Daoy (cell line): ENCODE results near the gene FAM187B. TPM values are rescaled to one million over a fixed set of nuclear protein-coding genes. Genes with fewer than 3 reads are reported as not detected.

Experiments used
- DNase-seq: peaks from one replicate; pipeline ENCODE4 v3.0.0-alpha.2; 2015; ENCODE audit warnings: low read depth
- total RNA-seq: library from RNA; depleted of rRNA; stranded (reverse); fragments of >200 nt; shearing (Covaris generic); gene quantifications from 2 replicates; pipeline ENCODE4 v1.2.3, GENCODE V29; 2014; rRNA removed

Gene FAM187B
- total RNA-seq = not detected in 2 replicates

DNA sequence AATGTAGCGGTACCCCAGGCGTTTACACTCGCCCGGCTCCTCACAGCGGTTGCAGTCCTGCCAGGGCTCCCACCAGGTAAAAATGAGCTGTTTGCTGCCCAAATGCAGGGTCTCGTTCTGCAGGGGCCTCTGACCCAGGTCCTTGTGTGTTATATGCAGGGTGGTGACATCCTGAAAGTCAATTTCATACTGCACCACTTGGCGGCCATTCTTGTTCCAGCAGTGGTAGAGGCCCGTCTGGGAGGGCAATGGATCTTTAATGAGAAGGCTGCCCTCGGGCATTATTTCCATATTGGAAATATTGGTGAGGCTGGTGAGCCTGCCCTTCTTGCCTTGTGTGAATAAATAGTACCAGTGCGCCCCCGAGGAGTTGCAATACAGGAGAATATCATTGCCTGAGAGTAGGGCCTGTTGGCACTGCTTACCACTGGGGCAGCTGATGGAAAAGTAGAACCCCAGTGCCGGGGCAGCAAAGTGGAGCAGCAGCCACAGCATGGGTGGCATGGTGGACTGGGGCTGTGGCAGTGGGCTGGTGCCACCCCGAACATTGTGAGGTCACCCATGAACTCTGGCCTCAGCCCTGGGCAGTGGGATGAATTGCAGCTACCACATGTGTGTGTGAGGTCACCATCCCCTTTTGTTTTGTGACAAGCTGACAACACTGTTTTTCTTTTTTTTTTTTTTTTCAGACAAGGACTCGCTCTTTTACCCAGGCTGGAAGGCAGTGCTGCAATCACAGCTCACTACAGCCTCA, at the start of gene FAM187B:
FAM187B (minus strand) TSS at position 563 of the 754 bp plus-strand sequence; CDS start at position 504, 59 bp downstream.
- no peak for DNase-seq

DNA sequence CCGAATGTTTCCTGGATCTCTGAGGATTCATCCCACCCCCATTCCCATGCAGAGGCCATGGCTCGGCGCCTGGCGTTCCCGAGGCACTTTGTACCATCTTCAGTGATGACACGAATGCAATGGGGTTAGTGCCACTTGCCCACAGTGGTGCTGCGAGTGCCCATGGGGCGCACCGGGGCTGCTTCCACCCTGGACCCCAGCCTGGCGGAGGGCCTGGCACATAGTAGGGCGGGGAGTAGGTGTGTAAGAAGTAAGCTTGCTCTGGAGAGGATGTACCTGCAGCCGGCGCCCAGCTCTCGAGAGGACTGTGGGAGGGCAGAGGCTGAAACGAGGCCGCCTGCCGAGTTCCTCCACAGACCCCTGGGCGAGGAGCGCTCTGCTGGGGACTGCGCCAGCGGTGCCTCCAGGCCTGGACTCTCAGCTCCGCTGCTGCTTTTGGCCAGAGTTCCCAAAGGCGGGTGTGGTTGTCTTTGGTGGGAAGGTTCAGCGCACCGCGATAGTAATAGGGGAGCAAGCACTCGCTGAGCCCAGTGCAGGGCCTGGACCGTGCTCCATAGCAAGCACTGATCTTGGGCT, 48.3 kb upstream of the FAM187B start:
- no peak for DNase-seq

DNA sequence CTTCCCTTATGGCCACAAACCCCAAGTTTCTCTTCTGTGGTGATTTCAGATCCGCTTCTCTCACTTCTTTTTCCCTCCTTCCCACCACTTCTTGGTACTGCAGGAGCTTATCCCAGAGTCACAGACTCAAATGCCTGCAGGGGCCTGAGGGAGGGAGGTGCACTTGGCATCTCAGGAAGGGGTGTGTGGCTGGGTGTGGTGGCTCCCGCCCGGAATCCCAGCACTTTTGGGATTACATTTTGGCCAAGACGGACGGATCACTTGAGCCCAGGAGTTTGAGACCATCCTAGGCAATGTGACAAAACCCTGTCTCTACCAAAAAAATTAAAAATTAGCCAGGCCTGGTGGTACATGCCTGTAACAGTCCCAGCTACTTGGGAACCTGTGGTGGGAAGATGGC, 45.8 kb upstream of the FAM187B start:
- no peak for DNase-seq

DNA sequence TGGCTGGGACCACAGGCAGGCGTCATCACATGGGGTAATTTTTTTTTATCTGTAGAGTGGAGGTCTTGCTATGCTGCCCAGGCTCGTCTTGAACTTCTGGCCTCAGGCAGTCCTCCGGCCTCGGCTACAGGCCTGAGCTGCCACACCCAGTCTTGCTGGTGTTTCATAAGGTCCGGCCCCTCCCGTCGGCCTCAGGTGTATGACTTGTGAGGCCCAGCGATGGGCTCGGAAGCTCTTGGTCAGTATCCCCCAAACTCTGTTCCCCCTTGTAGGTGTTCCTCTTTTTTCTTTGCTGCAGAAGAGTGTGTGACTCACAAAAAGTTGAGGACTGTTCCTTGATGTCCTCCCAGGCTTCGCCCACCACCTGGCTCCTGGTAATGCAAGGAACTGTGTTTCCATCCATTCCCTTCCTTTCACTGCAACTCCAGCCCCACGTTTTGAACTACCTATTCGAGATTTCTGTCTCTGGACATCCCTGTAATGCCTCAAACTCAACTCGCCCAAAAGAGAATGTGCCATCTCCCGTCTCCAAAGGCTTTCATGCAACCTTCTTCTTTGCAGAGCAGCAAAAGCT, 45.2 kb upstream of the FAM187B start:
- DNase-seq = no peak

DNA sequence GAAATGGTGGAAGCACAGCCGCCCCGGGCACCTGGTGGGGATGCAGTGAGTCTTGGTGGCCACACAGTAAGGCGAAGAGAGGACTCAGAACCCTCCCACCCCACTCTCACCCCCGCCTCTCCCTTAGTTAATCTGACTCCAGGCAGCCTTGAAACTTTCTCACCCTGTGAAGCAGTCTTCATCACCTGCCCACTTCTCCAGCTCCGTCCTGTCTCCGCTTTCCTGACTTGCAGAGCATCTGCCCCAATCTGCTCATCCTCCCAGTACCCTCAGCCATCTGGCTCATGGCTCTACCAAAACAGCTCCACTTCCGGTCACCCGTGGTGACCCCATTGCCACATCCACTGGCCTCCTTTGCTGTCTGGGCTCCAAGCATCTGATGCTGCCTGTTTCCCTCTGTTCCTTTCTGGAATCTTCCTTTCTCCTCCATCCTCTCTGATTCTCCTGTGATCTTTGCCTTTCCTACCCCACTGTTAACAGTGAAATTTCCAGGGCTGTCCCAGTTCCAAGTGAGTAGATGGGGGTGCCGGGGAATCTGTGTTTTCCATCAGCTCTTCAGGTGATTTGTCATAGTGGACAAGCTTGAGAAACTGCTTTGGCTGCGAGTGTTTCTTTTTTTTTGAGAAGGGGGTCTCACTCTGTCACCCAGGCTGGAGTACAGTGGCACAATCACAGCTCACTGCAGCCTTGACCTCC, 44.6 kb upstream of the FAM187B start:
- no peak for DNase-seq

DNA sequence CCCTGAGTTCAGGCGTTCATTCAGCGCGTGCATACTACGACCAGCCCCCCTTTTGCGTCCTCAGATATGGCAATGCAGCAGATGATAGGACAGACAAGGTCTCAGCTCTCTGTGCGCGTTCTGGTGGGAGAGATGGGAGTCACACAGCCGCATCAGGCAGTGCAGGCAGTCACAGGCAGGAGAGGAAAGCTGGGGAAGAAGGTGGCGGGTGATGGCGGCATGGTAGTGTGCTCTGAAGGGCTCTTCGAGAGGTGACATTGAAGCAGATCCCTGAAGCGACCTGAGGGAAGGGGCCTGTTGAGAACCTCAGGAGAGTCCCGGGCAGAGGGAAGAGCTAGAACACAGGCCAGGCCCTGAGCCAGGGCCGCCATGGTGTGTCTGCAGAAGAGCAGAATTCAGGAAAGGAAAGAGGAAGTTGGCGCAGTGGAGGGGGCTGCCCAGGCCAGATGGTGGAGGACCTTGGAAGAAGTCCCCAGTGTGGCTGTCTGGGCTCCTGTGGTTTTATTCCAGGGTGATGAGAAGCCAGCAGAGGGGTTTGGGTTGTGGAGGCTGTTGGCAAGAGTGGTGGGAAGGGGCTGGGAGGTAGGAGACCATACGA, 43.7 kb upstream of the FAM187B start:
- DNase-seq = no peak

DNA sequence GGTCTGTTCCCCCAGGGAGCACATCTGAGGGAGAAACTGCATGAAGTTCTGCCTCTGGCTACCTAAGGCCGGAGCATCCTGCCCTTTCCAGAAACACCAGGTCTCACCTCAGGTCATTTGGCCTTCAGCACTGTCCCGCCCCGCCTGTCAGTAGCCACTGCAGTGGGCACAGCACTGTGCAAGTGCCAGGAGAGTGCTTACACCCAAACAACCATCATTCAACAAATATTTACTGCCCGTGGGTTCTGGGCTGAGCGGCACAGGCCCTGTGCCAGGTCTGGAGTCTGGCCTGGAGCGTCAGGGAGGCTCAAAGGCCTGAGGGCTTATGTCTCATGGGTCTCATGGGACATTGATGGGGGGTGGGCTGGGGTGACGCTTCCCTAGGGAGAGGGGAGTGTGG, 43.0 kb upstream of the FAM187B start:
- DNase-seq = no peak

DNA sequence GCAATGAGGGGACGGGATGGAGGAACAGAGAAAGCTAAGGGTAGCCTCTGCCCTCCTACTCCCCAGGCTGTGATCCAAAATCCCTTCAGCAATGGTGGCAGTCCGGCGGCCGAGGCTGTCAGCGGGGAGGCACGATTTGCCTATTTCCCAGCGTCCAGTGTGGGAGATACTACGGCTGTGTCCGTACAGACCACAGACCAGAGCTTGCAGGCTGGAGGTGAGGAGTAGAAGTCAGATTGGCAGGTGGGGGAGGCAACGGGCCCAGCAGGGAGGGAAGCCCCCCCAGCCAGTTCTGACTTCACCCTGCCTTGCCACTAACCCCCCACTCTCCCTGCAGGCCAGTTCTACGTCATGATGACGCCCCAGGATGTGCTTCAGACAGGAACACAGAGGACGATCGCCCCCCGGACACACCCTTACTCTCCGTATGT, 41.9 kb upstream of the FAM187B start:
- no peak for DNase-seq

DNA sequence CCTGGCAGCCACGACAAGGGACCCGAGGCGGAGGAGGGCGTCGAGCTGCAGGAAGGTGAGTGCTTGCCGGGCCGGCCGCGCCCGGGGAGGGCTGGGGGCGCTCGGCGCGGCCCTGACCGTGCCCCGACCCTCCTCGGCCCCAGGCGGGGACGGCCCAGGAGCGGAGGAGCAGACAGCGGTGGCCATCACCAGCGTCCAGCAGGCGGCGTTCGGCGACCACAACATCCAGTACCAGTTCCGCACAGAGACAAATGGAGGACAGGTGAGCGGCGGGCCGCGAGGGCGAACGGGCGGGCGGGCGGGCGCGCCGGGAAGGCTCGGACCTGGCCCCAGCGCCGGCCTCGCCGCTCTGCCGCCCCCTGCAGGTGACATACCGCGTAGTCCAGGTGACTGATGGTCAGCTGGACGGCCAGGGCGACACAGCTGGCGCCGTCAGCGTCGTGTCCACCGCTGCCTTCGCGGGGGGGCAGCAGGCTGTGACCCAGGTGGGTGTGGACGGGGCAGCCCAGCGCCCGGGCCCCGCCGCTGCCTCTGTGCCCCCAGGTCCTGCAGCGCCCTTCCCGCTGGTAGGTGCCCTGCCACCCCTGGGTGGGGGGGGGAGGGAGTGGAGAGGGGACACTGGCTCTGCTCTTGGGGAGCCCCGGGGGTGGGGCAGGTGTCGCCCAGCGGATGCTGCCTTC, 41.0 kb upstream of the FAM187B start:
- DNase-seq = peak; percentile 91

DNA sequence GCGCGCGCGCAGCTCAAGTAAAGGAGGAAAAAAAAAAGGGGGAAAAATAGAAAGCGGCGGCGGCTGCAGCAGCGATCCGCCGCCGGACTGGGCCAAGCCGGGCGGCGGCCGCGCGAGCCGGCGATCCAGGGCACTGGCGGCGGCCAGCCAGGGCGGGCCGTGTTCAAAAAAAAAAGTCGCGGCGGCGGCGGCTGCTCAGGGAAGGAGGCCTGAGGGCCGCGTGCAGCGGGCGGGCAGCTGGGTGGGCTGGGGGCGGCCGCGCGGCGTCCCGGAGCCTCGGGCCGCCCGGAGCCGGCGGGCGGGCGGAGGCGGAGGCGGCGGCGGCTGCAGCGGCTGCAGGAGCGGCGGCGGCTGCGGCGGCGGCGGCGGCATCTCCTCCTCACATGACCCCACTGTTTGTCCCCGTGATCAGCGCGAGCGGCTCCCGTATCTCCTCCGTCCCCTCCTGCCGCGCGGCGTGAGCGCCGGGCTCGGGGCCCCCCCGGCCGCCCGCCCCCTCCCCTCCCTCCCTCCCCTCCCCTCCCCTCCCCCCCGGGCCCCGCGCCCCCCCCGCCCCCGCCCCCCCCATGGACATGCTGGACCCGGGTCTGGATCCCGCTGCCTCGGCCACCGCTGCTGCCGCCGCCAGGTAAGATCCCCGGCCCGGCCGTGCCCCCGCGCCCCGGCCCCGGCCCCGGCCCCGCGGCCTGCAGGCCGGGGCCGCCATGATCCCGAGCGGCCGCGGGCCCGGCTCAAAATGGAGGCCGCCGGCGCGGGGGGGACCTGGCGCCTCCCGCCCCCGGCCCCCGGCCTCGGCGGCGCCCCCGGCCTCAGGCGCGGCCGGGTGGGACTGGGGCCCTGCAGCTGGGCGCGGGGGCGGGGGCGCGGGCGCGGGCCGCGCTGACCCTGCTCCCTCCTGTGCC, 40.2 kb upstream of the FAM187B start, which contains the start of gene USF2:
USF2 (plus strand) TSS at position 427 of the 902 bp plus-strand sequence; CDS start at position 567, 140 bp downstream.
- DNase-seq = peak; percentile 85

DNA sequence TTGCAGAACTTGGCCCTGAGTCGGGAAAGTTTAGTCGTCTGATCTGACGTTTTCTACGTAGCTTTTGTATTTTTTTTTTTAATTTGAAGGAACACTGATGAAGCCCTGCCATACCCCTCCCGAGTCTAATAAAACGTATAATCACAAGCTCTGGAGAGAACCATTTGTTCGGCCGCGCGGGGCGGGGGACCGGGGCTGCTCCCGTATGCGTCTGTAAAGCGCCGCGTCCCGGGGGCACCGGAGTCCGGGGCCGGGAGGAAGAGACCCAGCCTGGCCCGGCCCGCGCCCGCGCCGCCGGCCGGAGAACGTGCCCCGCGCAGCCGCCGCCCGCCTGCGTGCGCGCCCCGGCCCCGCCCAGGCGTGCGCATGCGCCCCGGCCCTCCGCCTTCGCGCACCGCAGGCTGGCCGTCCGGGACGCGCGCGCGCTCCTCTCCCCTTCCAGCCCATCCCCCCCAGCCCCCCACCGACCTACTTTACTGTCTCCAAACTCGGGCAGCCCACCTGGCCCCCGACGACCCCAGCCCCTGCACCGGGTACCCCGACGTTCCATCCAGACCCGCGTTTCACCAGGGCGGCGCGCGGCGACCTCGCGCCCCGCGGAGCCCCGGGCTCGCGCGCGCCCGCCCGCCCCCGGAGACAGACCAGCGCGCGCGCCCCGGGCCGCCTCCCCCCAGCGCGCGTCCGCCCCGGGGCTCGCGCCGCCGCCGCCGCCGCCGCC, 39.4 kb upstream of the FAM187B start:
- DNase-seq = peak; percentile 89

DNA sequence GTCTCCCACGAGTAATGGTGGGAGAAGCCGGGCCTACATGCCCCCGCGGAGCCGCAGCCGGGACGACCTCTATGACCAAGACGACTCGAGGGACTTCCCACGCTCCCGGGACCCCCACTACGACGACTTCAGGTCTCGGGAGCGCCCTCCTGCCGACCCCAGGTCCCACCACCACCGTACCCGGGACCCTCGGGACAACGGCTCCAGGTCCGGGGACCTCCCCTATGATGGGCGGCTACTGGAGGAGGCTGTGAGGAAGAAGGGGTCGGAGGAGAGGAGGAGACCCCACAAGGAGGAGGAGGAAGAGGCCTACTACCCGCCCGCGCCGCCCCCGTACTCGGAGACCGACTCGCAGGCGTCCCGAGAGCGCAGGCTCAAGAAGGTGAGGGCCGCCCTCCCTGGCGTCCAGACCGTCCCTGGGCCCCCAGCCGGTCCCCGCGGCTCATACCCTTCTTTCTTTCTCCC, 38.8 kb upstream of the FAM187B start:
- peak; percentile 51 for DNase-seq

DNA sequence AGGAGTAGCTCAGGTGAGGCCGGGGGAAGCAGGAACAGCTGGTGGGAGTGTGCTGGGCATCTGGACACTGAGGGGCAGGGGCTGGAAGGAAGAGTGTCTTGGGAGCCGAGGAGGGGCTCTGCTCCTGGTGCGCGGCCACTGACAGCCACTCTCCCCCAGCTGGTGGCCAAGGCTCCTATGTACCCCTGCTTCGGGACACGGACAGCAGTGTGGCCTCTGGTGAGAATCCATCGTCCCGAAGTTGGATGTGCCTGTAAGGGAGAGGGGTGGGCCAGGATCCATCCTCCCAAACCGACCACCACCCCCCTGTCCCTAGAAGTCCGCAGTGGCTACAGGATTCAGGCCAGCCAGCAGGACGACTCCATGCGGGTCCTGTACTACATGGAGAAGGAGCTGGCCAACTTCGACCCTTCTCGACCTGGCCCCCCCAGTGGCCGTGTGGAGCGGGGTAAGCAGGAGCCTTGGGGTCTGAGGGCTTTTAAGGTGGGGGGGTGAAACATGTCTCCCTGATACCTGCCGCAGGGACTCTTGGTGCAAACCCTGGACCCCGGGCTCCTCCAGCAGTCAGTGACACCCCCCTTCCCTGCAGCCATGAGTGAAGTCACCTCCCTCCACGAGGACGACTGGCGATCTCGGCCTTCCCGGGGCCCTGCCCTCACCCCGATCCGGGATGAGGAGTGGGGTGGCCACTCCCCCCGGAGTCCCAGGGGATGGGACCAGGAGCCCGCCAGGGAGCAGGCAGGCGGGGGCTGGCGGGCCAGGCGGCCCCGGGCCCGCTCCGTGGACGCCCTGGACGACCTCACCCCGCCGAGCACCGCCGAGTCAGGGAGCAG, 38.2 kb upstream of the FAM187B start:
- no peak for DNase-seq

DNA sequence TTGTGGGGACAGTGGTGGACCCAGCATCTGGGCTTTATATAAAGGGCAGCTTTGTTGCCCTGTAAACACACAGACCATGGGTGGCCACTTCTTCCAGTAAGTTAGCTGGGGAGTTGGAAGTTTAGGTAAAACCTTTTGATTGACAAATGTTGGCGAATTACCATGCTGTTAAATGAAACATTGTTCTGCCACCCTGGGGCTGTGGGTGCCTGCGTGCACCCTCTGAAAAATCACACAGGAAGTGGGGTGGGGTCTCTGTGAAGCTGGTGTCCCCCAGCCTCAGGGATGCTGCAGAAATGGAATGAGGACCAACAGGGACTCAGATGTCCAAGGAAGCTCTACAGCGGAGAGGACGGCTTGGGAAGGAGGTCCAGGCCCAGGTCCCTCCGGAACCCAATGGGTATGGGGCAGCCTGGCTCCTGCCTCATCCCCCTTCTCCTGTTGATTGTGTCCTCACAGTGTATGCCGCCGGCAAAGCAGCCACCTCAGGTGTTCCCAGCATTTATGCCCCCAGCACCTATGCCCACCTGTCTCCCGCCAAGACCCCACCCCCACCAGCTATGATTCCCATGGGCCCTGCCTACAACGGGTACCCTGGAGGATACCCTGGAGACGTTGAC, 37.5 kb upstream of the FAM187B start:
- DNase-seq = no peak

DNA sequence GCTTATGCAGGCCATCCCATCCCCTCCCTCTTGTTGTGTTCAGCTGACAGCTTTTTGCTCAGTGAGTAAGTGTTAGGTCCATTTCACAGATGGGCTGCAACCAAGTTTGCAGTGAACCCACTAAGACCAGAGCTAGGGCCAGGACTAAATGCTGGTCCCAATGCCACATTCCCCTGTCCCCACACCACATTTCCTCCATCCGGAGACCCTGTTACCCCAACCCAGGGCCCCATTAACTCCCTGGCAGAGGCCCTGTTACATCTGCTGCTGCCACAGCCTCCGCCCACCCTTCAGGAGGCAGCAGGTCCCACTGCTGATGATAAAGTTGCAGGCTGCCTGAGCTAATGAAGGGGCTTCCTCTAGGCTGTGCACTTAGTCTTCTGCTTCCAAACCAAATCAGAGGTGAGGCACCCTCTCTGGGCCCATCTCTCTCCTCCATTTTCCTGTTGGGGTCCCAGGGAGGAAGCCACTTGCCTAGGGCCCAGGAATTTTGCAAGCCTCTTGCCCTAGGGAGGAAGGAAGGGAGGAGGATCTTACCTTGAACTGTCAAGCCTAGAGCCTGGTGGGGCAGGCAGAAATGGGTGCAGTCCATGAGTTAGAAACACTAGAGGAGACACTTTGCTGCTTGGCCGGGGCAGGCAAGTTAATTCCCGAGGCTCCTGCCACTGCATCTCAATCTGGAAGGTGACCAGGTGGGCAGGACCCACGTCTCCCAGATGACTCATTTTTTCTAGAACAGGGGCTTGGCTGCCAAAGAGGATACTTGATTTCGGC, 36.8 kb upstream of the FAM187B start:
- no peak for DNase-seq

DNA sequence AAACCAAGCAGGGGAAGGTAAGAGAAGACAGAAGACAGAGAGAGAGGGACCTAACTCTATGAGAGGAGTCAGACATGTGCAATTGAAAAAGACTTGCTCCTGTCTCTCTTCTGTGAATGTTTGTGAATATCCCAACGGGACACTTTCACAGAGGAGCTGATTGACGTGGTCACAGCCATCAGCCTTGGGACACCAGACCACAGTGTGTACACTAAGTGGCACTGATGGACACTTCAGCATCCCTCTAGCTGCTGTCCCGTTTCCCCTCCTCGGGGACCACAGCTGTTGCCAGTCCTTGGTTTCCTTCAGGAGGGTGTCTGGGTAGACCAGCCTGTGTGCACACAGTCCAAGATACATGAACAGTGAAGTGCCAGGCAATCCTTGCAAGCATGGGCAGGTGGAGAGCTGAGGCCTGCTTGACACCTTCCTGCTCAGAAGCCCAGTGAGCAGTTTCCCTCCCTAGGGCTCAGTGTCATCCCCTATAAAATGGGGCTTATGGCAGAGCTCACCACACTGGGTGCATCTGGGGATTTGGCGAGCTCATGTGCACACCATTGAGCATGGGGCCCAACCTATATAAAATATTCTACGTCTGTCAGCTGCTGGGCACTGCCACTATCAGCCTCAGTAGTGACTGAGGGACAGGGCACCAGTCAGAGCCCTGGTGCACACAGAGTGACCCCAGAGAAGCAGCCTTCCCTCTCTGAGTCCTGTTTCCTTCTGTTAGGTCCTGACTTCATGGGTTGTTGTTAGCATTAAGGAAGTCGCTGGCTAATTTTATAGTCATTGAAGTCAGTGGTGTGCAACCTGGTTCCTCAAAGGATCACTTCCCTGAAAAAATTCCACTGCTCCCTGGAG, 36.0 kb upstream of the FAM187B start:
- DNase-seq = no peak
